Glutamatergic neuron (in vitro differentiated cells): ENCODE results near the gene ICE2. TPM values are rescaled to one million over a fixed set of nuclear protein-coding genes. Genes with fewer than 3 reads are reported as not detected.

Experiments used
- DNase-seq: peaks from one replicate; pipeline ENCODE4 v3.0.0; 2022
- H3K27ac Mint-ChIP-seq: one replicate; pipeline ENCODE4 v1.8.0; 2020; ENCODE audit warnings: mild to moderate bottlenecking, mixed read lengths, inconsistent platforms; ENCODE audit not compliant: unreplicated experiment
- H3K27me3 Mint-ChIP-seq: one replicate; pipeline ENCODE4 v1.8.0; 2020; ENCODE audit warnings: mild to moderate bottlenecking, moderate library complexity, mixed read lengths, inconsistent platforms; ENCODE audit not compliant: unreplicated experiment
- H3K36me3 Mint-ChIP-seq: one replicate; pipeline ENCODE4 v1.8.0; 2020; ENCODE audit warnings: mild to moderate bottlenecking, mixed read lengths, inconsistent platforms; ENCODE audit not compliant: unreplicated experiment
- H3K4me1 Mint-ChIP-seq: one replicate; pipeline ENCODE4 v1.8.0; 2020; ENCODE audit warnings: mild to moderate bottlenecking, low read depth, mixed read lengths, inconsistent platforms; ENCODE audit not compliant: unreplicated experiment
- H3K4me3 Mint-ChIP-seq: one replicate; pipeline ENCODE4 v1.8.0; 2020; ENCODE audit warnings: mild to moderate bottlenecking, mixed read lengths, inconsistent platforms; ENCODE audit not compliant: unreplicated experiment
- H3K9me3 Mint-ChIP-seq: one replicate; pipeline ENCODE4 v1.8.0; 2020; ENCODE audit warnings: mild to moderate bottlenecking, moderate library complexity, mixed read lengths, inconsistent platforms; ENCODE audit not compliant: unreplicated experiment
- total RNA-seq: library from RNA; stranded (reverse); fragmentation: NEBNext Ultra II Directional; extraction: Animal tissue kit (Norgen Biotek cat#: 25700); gene quantifications from one replicate; pipeline ENCODE4 v1.2.1, GENCODE V29; 2021; ENCODE audit not compliant: unreplicated experiment
- TF ChIP-seq, protein P1 (sequence below): fragments of 200-600 bp; sonication (generic); IDR thresholded peaks from one replicate; pipeline ENCODE4 v1.5.0; 2021; ENCODE audit not compliant: partially characterized antibody, unreplicated experiment

The ICE2 gene
- total RNA-seq, 1 donor from 2014 or later: 53.9 TPM

GRCh38 chr15:60448668-60449360 is 30.1 kb downstream of the ICE2 start:
- Mint-ChIP-seq H3K4me3 (no peak overlapping the region), H3K9me3 (no peaks in the 10 kb centered on the region), H3K27me3 (no peaks in the 10 kb centered on the region), H3K4me1 (no peaks in the 10 kb centered on the region), H3K36me3 (no peaks in the 10 kb centered on the region), H3K27ac (no peak overlapping the region)
- TF ChIP-seq, protein P1, sequence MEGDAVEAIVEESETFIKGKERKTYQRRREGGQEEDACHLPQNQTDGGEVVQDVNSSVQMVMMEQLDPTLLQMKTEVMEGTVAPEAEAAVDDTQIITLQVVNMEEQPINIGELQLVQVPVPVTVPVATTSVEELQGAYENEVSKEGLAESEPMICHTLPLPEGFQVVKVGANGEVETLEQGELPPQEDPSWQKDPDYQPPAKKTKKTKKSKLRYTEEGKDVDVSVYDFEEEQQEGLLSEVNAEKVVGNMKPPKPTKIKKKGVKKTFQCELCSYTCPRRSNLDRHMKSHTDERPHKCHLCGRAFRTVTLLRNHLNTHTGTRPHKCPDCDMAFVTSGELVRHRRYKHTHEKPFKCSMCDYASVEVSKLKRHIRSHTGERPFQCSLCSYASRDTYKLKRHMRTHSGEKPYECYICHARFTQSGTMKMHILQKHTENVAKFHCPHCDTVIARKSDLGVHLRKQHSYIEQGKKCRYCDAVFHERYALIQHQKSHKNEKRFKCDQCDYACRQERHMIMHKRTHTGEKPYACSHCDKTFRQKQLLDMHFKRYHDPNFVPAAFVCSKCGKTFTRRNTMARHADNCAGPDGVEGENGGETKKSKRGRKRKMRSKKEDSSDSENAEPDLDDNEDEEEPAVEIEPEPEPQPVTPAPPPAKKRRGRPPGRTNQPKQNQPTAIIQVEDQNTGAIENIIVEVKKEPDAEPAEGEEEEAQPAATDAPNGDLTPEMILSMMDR: no peak
- DNase-seq: no peak

DNA sequence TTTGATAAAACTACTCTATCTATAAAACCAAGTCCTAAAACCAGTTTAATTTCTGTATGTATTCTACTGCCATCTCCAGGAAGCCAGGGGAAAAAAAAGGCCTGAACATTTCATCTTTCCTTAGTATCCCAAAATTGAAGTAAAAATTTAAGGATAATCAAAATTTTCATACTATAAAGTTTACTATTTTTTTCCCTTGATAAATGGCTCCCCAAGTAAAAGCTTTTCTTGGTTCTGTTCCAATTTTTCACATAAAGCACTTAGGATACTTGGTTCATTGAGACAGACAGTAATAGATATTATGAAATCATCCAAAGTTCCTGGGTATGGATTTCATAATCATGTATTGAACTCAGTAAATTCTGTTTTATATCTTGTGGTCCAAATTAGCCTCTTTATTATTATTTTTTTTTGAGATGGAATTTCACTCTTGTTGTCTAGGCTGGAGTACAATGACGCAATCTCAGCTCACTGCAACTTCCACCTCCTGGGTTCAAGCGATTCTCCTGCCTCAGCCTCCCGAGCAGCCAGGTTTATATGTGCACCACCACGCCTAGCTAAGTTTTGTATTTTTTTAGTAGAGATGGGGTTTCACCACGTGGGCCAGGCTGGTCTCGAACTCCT is 34.5 kb downstream of the ICE2 start:
- H3K4me3 Mint-ChIP-seq: no peak overlapping the region
- H3K9me3 Mint-ChIP-seq: no peaks in the 10 kb centered on the region
- TF ChIP-seq, protein P1: no peak
- H3K4me1 Mint-ChIP-seq: no peaks in the 10 kb centered on the region
- H3K27ac Mint-ChIP-seq: no peak overlapping the region
- DNase-seq: no peak
- H3K36me3 Mint-ChIP-seq: no peaks in the 10 kb centered on the region
- no peaks in the 10 kb centered on the region for H3K27me3 Mint-ChIP-seq

DNA sequence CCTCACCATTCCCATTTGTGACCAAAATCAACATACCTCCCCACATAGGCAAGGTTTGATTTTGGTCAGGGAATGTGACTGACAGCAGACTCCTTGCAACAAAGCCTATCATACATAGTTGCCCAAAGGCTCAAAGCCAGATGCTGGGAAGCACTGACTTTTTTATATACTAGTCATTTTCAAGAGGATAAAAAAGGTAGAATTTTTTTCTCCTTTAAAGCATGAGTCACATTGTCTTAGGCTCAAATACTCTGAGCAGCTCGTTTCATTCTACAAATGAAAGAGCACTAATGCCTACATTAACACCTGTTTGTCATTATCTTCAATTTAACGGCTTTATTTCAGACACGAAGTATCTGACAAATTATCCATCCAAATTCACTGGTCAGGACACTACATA is 36.2 kb downstream of the ICE2 start:
- no peaks in the 10 kb centered on the region for H3K4me1 Mint-ChIP-seq
- H3K27me3 Mint-ChIP-seq: no peaks in the 10 kb centered on the region
- TF ChIP-seq, protein P1: no peak
- H3K4me3 Mint-ChIP-seq: no peak overlapping the region
- DNase-seq: no peak
- no peaks in the 10 kb centered on the region for H3K9me3 Mint-ChIP-seq
- H3K27ac Mint-ChIP-seq: no peak overlapping the region
- no peaks in the 10 kb centered on the region for H3K36me3 Mint-ChIP-seq

GRCh38 chr15:60442031-60442650 is 36.8 kb downstream of the ICE2 start:
- Mint-ChIP-seq H3K4me1 (no peaks in the 10 kb centered on the region), H3K27me3 (no peaks in the 10 kb centered on the region), H3K36me3 (no peaks in the 10 kb centered on the region), H3K9me3 (no peaks in the 10 kb centered on the region), H3K27ac (no peak overlapping the region), H3K4me3 (no peak overlapping the region)
- TF ChIP-seq, protein P1: no peak
- no peak for DNase-seq

DNA sequence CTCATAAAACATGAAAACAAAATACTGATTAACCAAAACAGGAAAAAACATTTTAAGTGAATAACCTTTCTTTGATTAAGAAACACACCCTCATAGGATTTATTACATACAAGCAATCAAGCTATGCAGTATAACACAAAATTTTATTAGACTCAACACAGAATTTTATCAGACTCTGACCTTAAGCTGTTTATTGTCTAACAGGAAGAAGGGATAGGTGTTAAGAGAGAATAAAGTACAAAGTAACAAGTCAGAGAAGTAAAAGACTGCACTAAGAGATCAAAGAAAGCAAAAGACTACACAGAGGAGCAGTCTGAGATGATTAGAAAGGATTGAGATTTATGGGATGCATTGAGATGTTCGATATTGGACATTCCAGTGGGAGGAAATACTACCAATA is 37.6 kb downstream of the ICE2 start:
- H3K27ac Mint-ChIP-seq: no peak overlapping the region
- H3K4me3 Mint-ChIP-seq: no peak overlapping the region
- no peaks in the 10 kb centered on the region for H3K27me3 Mint-ChIP-seq
- H3K9me3 Mint-ChIP-seq: no peaks in the 10 kb centered on the region
- TF ChIP-seq, protein P1: no peak
- no peaks in the 10 kb centered on the region for H3K4me1 Mint-ChIP-seq
- H3K36me3 Mint-ChIP-seq: no peaks in the 10 kb centered on the region
- DNase-seq: no peak
